CD4-positive, CD25-positive, alpha-beta regulatory T cell (primary cell): Measurements from ENCODE around the gene AMPH. TPM values are rescaled to one million over a fixed set of nuclear protein-coding genes. Genes with fewer than 3 reads are reported as not detected.

ENCODE experiments used
- ATAC-seq, 2 donors: fragments of 150-1000 bp; cut with Tn5 transposase; one replicate each; pipeline ENCODE4 v1.10.0; 2021; ENCODE audit warnings: low read depth in 2 of 2, moderate number of reproducible peaks in 2 of 2, moderate library complexity in 1 of 2
- DNase-seq, 3 donors: peaks; one replicate each; pipeline versions ENCODE4 v3.0.0 to v3.0.0-alpha.2; 2012 to 2022; ENCODE audit warnings: mixed read lengths in 1 of 3
- H3K27ac ChIP-seq: one replicate; pipeline ENCODE4 v1.7.0; 2013; ENCODE audit warnings: mild to moderate bottlenecking, low read length; ENCODE audit not compliant: insufficient read depth, poor library complexity, severe bottlenecking
- H3K27me3 ChIP-seq: one replicate; pipeline ENCODE4 v1.7.0; 2013; ENCODE audit warnings: low read length; ENCODE audit not compliant: control insufficient read depth, insufficient read depth
- H3K36me3 ChIP-seq: one replicate; pipeline ENCODE4 v1.7.0; 2013; ENCODE audit warnings: mild to moderate bottlenecking, low read length, moderate library complexity; ENCODE audit not compliant: control insufficient read depth, insufficient read depth
- H3K4me1 ChIP-seq: 2 replicates; pipeline ENCODE4 v1.7.0; 2013; ENCODE audit warnings: mild to moderate bottlenecking, low read length; ENCODE audit not compliant: insufficient read depth, control insufficient read depth, poor library complexity, severe bottlenecking
- H3K4me3 ChIP-seq: one replicate; pipeline ENCODE4 v1.7.0; 2013; ENCODE audit warnings: low read depth, mild to moderate bottlenecking, low read length, moderate library complexity
- H3K9me3 ChIP-seq, 2 experiments: 1 replicate in 1 of 2; 2 replicates in 1 of 2; pipeline ENCODE4 v1.7.0; 2013; ENCODE audit warnings: low read length in 2 of 2, mild to moderate bottlenecking in 1 of 2, moderate library complexity in 1 of 2; ENCODE audit not compliant: control insufficient read depth in 2 of 2
- H3K27ac Mint-ChIP-seq, 3 donors: one replicate each; pipeline ENCODE4 v1.8.0; 2020 to 2022; ENCODE audit warnings: mild to moderate bottlenecking in 3 of 3, mixed read lengths in 3 of 3, moderate library complexity in 2 of 3
- H3K27me3 Mint-ChIP-seq: one replicate; pipeline ENCODE4 v1.8.0; 2022; ENCODE audit warnings: mild to moderate bottlenecking, mixed read lengths
- H3K36me3 Mint-ChIP-seq: one replicate; pipeline ENCODE4 v1.8.0; 2020; ENCODE audit warnings: mixed read lengths
- H3K4me1 Mint-ChIP-seq, 4 donors: one replicate each; pipeline ENCODE4 v1.8.0; 2020 to 2022; ENCODE audit warnings: mixed read lengths in 4 of 4, mild to moderate bottlenecking in 1 of 4
- H3K4me3 Mint-ChIP-seq, 4 donors: one replicate each; pipeline ENCODE4 v1.8.0; 2020 to 2022; ENCODE audit warnings: mild to moderate bottlenecking in 4 of 4, mixed read lengths in 4 of 4, moderate library complexity in 3 of 4
- H3K9me3 Mint-ChIP-seq, 7 donors: one replicate each; pipeline ENCODE4 v1.8.0; 2020 to 2022; ENCODE audit warnings: mixed read lengths in 7 of 7, mild to moderate bottlenecking in 3 of 7, moderate library complexity in 2 of 7
- polyA plus RNA-seq, 4 donors: library from polyadenylated mRNA; unstranded; fragments of 300-500 nt; fragmentation: Illumina TruSeq; gene quantifications; one replicate each; pipeline ENCODE4 v1.2.3, GENCODE V29; 2021
- total RNA-seq: library from RNA; stranded (reverse); gene quantifications from one replicate; pipeline ENCODE4 v1.2.3, GENCODE V29; 2022

The AMPH gene
- total and polyA plus RNA-seq, 5 donors from 2014 or later, result 0.09 to 0.11 (median 0.10) TPM; not detected in 2

GRCh38 chr7:38550836-38551235, 80.3 kb downstream of the AMPH start:
- Mint-ChIP-seq H3K4me1 (no peaks in the 10 kb centered on the region), H3K36me3 (no peaks in the 10 kb centered on the region), H3K9me3 (peaks cover 0 to 2% (median 0%) of the 10 kb centered on the region in 7 donors), H3K27me3 (peaks cover 8% of the 10 kb centered on the region), H3K27ac (no peak overlapping the region), H3K4me3 (no peak overlapping the region)
- ATAC-seq (no peak), DNase-seq (no peak)
- Histone ChIP-seq H3K4me1 (no peaks in the 10 kb centered on the region), H3K4me3 (no peak overlapping the region), H3K27ac (no peak overlapping the region), H3K36me3 (no peaks in the 10 kb centered on the region), H3K27me3 (no peaks in the 10 kb centered on the region), H3K9me3 (no peaks in the 10 kb centered on the region)

DNA sequence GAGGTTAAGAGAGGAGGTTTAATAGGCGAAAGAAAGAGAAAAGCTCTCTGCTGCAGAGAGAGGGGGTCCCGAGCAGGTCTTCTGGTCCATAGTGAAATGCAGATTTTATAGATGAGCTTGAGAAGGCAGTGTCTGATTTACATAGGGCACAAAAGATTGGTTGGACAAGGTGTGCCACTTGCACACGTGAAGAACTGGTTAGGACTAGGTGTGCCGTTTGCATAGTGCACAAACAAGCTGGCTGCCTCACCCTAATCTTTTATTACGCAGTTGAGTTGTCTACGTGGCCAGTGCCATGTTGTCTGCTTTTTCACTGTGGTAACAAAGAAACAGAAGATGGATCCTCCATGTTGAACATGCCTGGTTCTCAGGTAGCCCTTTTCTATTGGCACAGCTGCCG, 82.6 kb downstream of the AMPH start:
- H3K9me3 Mint-ChIP-seq, result peaks cover 0 to 2% (median 0%) of the 10 kb centered on the region in 7 donors
- peaks cover 8% of the 10 kb centered on the region for H3K27me3 Mint-ChIP-seq
- no peak overlapping the region for H3K4me3 Mint-ChIP-seq
- Histone ChIP-seq H3K4me3 (no peak overlapping the region), H3K27ac (no peak overlapping the region), H3K4me1 (no peaks in the 10 kb centered on the region), H3K27me3 (no peaks in the 10 kb centered on the region), H3K36me3 (no peaks in the 10 kb centered on the region), H3K9me3 (no peaks in the 10 kb centered on the region)
- no peaks in the 10 kb centered on the region for H3K36me3 Mint-ChIP-seq
- H3K27ac Mint-ChIP-seq, result no peak overlapping the region
- ATAC-seq (no peak), DNase-seq (no peak)
- H3K4me1 Mint-ChIP-seq, result no peaks in the 10 kb centered on the region

- Histone ChIP-seq H3K27ac (no peak overlapping the region), H3K4me1 (no peaks in the 10 kb centered on the region), H3K27me3 (no peaks in the 10 kb centered on the region), H3K36me3 (no peaks in the 10 kb centered on the region), H3K9me3 (no peaks in the 10 kb centered on the region), H3K4me3 (no peak overlapping the region)
- DNase-seq (no peak), ATAC-seq (no peak)
- Mint-ChIP-seq H3K4me1 (no peaks in the 10 kb centered on the region), H3K4me3 (no peak overlapping the region), H3K27me3 (peaks cover under 1% of the 10 kb centered on the region), H3K9me3 (peaks cover 0 to 2% (median 0%) of the 10 kb centered on the region in 7 donors), H3K27ac (no peak overlapping the region), H3K36me3 (no peaks in the 10 kb centered on the region)
These were observed 84.4 kb downstream of the AMPH start for GRCh38 chr7:38546763-38547162.

- no peak overlapping the region for H3K27ac ChIP-seq
- Mint-ChIP-seq H3K36me3 (no peaks in the 10 kb centered on the region), H3K4me3 (no peak overlapping the region), H3K27ac (no peak overlapping the region), H3K9me3 (peaks cover 0 to 2% (median 0%) of the 10 kb centered on the region in 7 donors), H3K4me1 (no peaks in the 10 kb centered on the region), H3K27me3 (peaks cover 7% of the 10 kb centered on the region)
- peaks cover 2% of the 10 kb centered on the region for H3K27me3 ChIP-seq
- DNase-seq, result no peak
- no peak overlapping the region for H3K4me3 ChIP-seq
- no peaks in the 10 kb centered on the region for H3K9me3 ChIP-seq
- H3K4me1 ChIP-seq, result no peaks in the 10 kb centered on the region
- H3K36me3 ChIP-seq, result no peaks in the 10 kb centered on the region
- no peak for ATAC-seq
These were observed 85.2 kb downstream of the AMPH start for GRCh38 chr7:38545977-38546376.

DNA sequence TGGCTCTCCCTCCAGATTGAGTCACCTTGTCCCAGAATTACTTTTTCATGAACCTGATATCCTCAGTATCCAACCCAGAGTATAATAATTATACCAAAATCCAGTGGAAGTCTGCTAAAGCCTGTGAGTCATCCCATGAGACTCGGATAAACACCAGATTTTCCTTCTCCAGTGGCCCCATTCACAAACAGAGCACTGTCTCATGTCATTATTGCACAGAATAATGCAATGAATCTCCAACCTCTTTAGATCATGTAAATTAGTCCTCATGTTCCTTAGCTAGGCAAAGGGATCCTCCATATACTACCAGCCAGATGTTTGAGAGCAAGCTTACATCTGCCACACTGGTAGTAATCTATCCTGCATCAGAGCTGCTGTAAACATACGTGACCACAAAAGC, 89.0 kb downstream of the AMPH start:
- Histone ChIP-seq H3K36me3 (no peaks in the 10 kb centered on the region), H3K4me3 (no peak overlapping the region), H3K9me3 (no peaks in the 10 kb centered on the region), H3K4me1 (no peaks in the 10 kb centered on the region), H3K27ac (no peak overlapping the region), H3K27me3 (peaks cover 2% of the 10 kb centered on the region)
- H3K27ac Mint-ChIP-seq, result no peak overlapping the region
- DNase-seq, result no peak
- H3K4me1 Mint-ChIP-seq, result no peaks in the 10 kb centered on the region
- H3K9me3 Mint-ChIP-seq, result no peaks in the 10 kb centered on the region
- H3K27me3 Mint-ChIP-seq, result peaks cover 7% of the 10 kb centered on the region
- H3K4me3 Mint-ChIP-seq, result no peak overlapping the region
- ATAC-seq, result no peak
- no peaks in the 10 kb centered on the region for H3K36me3 Mint-ChIP-seq

GRCh38 chr7:38541440-38541839, 89.7 kb downstream of the AMPH start:
- H3K4me3 Mint-ChIP-seq, result no peak overlapping the region
- peaks cover 7% of the 10 kb centered on the region for H3K27me3 Mint-ChIP-seq
- DNase-seq (no peak), ATAC-seq (no peak)
- H3K27ac Mint-ChIP-seq, result peak overlapping the region in 1 of 3 donors; percentile 59
- H3K9me3 Mint-ChIP-seq, result no peaks in the 10 kb centered on the region
- no peak overlapping the region for H3K4me3 ChIP-seq
- H3K36me3 ChIP-seq, result no peaks in the 10 kb centered on the region
- no peaks in the 10 kb centered on the region for H3K4me1 Mint-ChIP-seq
- no peaks in the 10 kb centered on the region for H3K4me1 ChIP-seq
- no peaks in the 10 kb centered on the region for H3K9me3 ChIP-seq
- no peak overlapping the region for H3K27ac ChIP-seq
- peaks cover 2% of the 10 kb centered on the region for H3K27me3 ChIP-seq
- no peaks in the 10 kb centered on the region for H3K36me3 Mint-ChIP-seq

- H3K27ac ChIP-seq, result no peak overlapping the region
- H3K9me3 ChIP-seq, result no peaks in the 10 kb centered on the region
- H3K36me3 ChIP-seq, result no peaks in the 10 kb centered on the region
- H3K27me3 ChIP-seq, result peaks cover 2% of the 10 kb centered on the region
- H3K4me1 ChIP-seq, result no peaks in the 10 kb centered on the region
- DNase-seq, result no peak
- no peaks in the 10 kb centered on the region for H3K9me3 Mint-ChIP-seq
- no peak overlapping the region for H3K4me3 Mint-ChIP-seq
- no peak for ATAC-seq
- H3K4me1 Mint-ChIP-seq, result no peaks in the 10 kb centered on the region
- no peak overlapping the region for H3K27ac Mint-ChIP-seq
- no peak overlapping the region for H3K4me3 ChIP-seq
- H3K27me3 Mint-ChIP-seq, result peaks cover 7% of the 10 kb centered on the region
- H3K36me3 Mint-ChIP-seq, result no peaks in the 10 kb centered on the region
These were observed 91.6 kb downstream of the AMPH start for GRCh38 chr7:38539477-38540081.

DNA sequence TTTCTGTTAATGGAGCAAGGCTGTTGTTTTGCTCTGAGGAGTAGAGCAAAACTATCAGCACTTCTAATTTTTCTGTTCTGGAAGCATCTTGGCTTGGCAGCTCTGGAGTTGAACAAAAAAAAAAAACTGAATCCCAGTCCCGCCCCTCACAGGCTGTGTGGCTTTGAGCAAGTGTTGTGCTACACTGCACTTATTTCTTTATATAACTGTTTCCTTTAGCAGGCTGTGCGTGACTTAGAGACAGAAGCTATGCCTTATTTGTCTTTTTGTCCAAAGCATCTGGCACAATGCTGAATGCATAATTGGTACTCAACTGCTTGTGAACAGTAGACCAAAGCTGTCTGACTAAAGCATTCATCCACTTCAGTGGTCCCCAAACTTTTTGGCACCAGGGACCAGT, 96.1 kb downstream of the AMPH start:
- ATAC-seq, result no peak
- Histone ChIP-seq H3K36me3 (no peaks in the 10 kb centered on the region), H3K4me3 (no peak overlapping the region), H3K4me1 (no peaks in the 10 kb centered on the region), H3K27me3 (no peaks in the 10 kb centered on the region), H3K27ac (no peak overlapping the region), H3K9me3 (no peaks in the 10 kb centered on the region)
- H3K9me3 Mint-ChIP-seq, result peaks cover 0 to 2% (median 0%) of the 10 kb centered on the region in 7 donors
- no peaks in the 10 kb centered on the region for H3K36me3 Mint-ChIP-seq
- no peak for DNase-seq
- H3K27ac Mint-ChIP-seq, result no peak overlapping the region
- no peak overlapping the region for H3K4me3 Mint-ChIP-seq
- peaks cover 11% of the 10 kb centered on the region for H3K27me3 Mint-ChIP-seq
- no peaks in the 10 kb centered on the region for H3K4me1 Mint-ChIP-seq
